B cell (primary cell): Measurements from ENCODE around the gene NPW. TPM values are rescaled to one million over a fixed set of nuclear protein-coding genes. Genes with fewer than 3 reads are reported as not detected.

Experiments used
- ATAC-seq: fragments of 200-7000 bp; cut with Tn5 transposase; one replicate; pipeline ENCODE4 v1.10.0; 2021; ENCODE audit warnings: low read depth, mild to moderate bottlenecking, moderate number of reproducible peaks, moderate library complexity
- CTCF ChIA-PET: fragments of 350-600 bp; sonication (Branson Sonifier 250); formaldehyde crosslinking; loops from one replicate; lab custom pipeline; 2021; ENCODE audit warnings: antibody characterized with exemption, inconsistent platforms; lab: Charles Lee
- POLR2A ChIA-PET: fragments of 350-600 bp; sonication (Branson Sonifier 250); formaldehyde crosslinking; loops from one replicate; lab custom pipeline; 2021; ENCODE audit warnings: antibody characterized with exemption; lab: Charles Lee
- DNase-seq: peaks from one replicate; pipeline ENCODE4 v3.0.0; 2013
- H2AFZ ChIP-seq: 2 replicates; pipeline ENCODE4 v1.6.1; 2012; ENCODE audit warnings: mild to moderate bottlenecking, low read depth, low read length; ENCODE audit not compliant: insufficient read depth, poor library complexity, severe bottlenecking
- H3K27ac ChIP-seq, 2 donors: 1 replicate in 1 of 2; 2 replicates in 1 of 2; pipeline ENCODE4 v1.5.1; 2012 to 2013; ENCODE audit warnings: low read length in 2 of 2, mild to moderate bottlenecking in 2 of 2, moderate library complexity in 1 of 2
- H3K27me3 ChIP-seq, 4 experiments: fragments of 200-600 bp in 1 of 4; sonication (generic) in 1 of 4; replicated peaks in 1 of 4; 1 replicate in 2 of 4; 2 replicates in 2 of 4; pipeline versions ENCODE4 v1.6.1 to v1.7.0; 2013 to 2016; ENCODE audit warnings: low read length in 3 of 4, mild to moderate bottlenecking in 2 of 4, mixed read lengths in 1 of 4, moderate library complexity in 1 of 4; ENCODE audit not compliant: insufficient read depth in 4 of 4, control insufficient read depth in 3 of 4; ENCODE audit errors: control extremely low read depth in 1 of 4
- H3K36me3 ChIP-seq, 2 experiments: replicated peaks in 1 of 2; 1 replicate in 1 of 2; 2 replicates in 1 of 2; pipeline versions ENCODE4 v1.6.1 to v1.7.1; 2013; ENCODE audit warnings: low read length in 1 of 2; ENCODE audit not compliant: insufficient read depth in 2 of 2, control insufficient read depth in 1 of 2; ENCODE audit errors: control extremely low read depth in 1 of 2, extremely low read depth in 1 of 2
- H3K4me1 ChIP-seq, 2 donors: fragments of 200-600 bp in 1 of 2; sonication (generic) in 1 of 2; 1 replicate in 1 of 2; 2 replicates in 1 of 2; pipeline versions ENCODE4 v1.5.1 to v1.6.1; 2013 to 2017; ENCODE audit warnings: low read length in 2 of 2; ENCODE audit not compliant: control insufficient read depth in 2 of 2, insufficient read depth in 2 of 2
- H3K4me2 ChIP-seq: replicated peaks from 2 replicates; pipeline ENCODE3; 2012; ENCODE audit warnings: mild to moderate bottlenecking, low read depth, low read length; ENCODE audit not compliant: poor library complexity, severe bottlenecking
- H3K4me3 ChIP-seq, 5 experiments: fragments of 200-600 bp in 1 of 5; sonication (generic) in 1 of 5; 1 replicate in 3 of 5; 2 replicates in 2 of 5; pipeline versions ENCODE4 v1.5.1 to v1.7.0; 2011 to 2016; ENCODE audit warnings: low read length in 4 of 5, mild to moderate bottlenecking in 4 of 5, low read depth in 2 of 5, control low read depth in 1 of 5, moderate library complexity in 1 of 5; ENCODE audit not compliant: insufficient read depth in 1 of 5; ENCODE audit errors: control extremely low read depth in 1 of 5, extremely low read depth in 1 of 5
- H3K79me2 ChIP-seq: fragments of 200-600 bp; sonication (generic); one replicate; pipeline ENCODE4 v1.6.0; 2016; ENCODE audit warnings: low read length; ENCODE audit not compliant: control insufficient read depth, insufficient read depth
- H3K9ac ChIP-seq: fragments of 200-600 bp; sonication (generic); 2 replicates; pipeline ENCODE4 v1.6.1; 2017; ENCODE audit warnings: mild to moderate bottlenecking, low read length, moderate library complexity
- H3K9me3 ChIP-seq, 3 donors: one replicate each; pipeline versions ENCODE4 v1.6.1 to v1.7.1; 2013; ENCODE audit warnings: low read length in 2 of 3; ENCODE audit not compliant: control insufficient read depth in 2 of 3, insufficient read depth in 1 of 3; ENCODE audit errors: control extremely low read depth in 1 of 3
- H4K20me1 ChIP-seq: 2 replicates; pipeline ENCODE4 v1.6.0; 2012; ENCODE audit warnings: mild to moderate bottlenecking, low read length; ENCODE audit not compliant: insufficient read depth, control insufficient read depth, poor library complexity, severe bottlenecking
- H3K27ac Mint-ChIP-seq: one replicate; pipeline ENCODE4 v1.8.0; 2021; ENCODE audit warnings: mixed read lengths
- H3K27me3 Mint-ChIP-seq: one replicate; pipeline ENCODE4 v1.8.0; 2021; ENCODE audit warnings: mixed read lengths
- H3K4me1 Mint-ChIP-seq: one replicate; pipeline ENCODE4 v1.8.0; 2021; ENCODE audit warnings: mixed read lengths
- H3K4me3 Mint-ChIP-seq: one replicate; pipeline ENCODE4 v1.8.0; 2021; ENCODE audit warnings: mixed read lengths
- H3K9me3 Mint-ChIP-seq: one replicate; pipeline ENCODE4 v1.8.0; 2022; ENCODE audit warnings: mixed read lengths; ENCODE audit not compliant: insufficient read depth
- EZH2 ChIP-seq: IDR thresholded peaks from 2 replicates; pipeline ENCODE4 v1.6.1; 2012; ENCODE audit warnings: borderline replicate concordance, low read depth, mild to moderate bottlenecking, moderate library complexity, low read length; ENCODE audit not compliant: insufficient read depth, poor library complexity, severe bottlenecking
- WGBS: methylation state at CpG from one replicate; pipeline ENCODE4 v1.1.5; 2013; ENCODE audit warnings: missing lambda C conversion rate; ENCODE audit not compliant: insufficient coverage; 5-methylcytosine and 5-hydroxymethylcytosine counted together
- intact Hi-C: fragments of 100-400 bp; cut with micrococcal nuclease; formaldehyde crosslinking; loops from one replicate; pipeline ENCODE4 v1.10.0; 2022
- polyA plus RNA-seq: library from polyadenylated mRNA; depleted of rRNA; stranded (reverse); fragments of >200 nt; gene quantifications from 2 replicates; pipeline ENCODE4 v1.2.3, GENCODE V29; 2012
- small RNA-seq: library from RNA; depleted of rRNA; stranded (forward); fragments of <200 nt; gene quantifications from one replicate; pipeline ENCODE3, GENCODE V24; 2012; ENCODE audit warnings: low replicate concordance, low read depth; ENCODE audit not compliant: insufficient read length
- total RNA-seq, 2 donors: library from RNA; stranded (reverse); fragments of 120-200 nt in 1 of 2; gene quantifications; 1 replicate in 1 of 2; 2 replicates in 1 of 2; pipeline versions ENCODE4 v1.2.3 to v1.2.4, GENCODE V29; 2013 to 2022
- TF ChIP-seq, protein P1 (sequence below): fragments of 200-600 bp; IDR thresholded peaks from one replicate; pipeline ENCODE4 v1.8.0; 2022; ENCODE audit warnings: antibody characterized with exemption, mild to moderate bottlenecking

The NPW gene
- total and polyA plus RNA-seq, 2 donors (not counting 1 experiment from before 2014, with no cell fraction given), result 0.13 to 1.7 TPM

DNA sequence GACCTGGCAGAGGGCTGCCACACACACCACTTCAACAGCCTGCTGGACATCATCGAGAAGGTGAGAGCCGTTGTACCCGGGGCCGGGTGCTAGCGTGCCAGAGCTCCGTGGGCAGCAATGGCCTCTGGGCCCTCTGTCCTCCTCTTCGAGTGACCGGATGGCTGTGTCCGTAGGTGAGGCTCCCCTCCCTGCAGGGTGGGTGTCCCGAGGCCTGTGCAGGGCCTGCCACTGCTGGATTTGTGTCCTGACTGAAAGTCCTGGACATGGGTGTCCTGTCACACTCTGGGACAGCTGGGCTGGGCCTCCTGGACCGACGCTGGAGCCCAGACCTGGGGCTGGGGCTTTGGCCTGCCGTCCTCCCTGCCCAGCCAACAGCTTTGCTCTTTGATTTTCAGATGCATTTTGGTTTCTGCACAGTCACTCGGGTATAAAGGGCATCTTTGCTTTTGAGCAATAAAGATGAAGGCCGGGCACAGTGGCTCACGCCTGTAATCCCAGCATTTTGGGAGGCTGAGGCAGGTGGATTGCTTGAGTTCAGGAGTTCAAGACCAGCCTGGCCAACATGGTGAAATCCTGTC is 44.9 kb downstream of the NPW start:
- H2AFZ ChIP-seq, result no peak overlapping the region
- ATAC-seq (no peak), DNase-seq (no peak)
- H3K4me2 ChIP-seq, result no peak overlapping the region
- WGBS, result over 99% methylated on average over 16 of the region's 16 CpGs
- H3K4me1 ChIP-seq, result no peaks in the 10 kb centered on the region
- H3K4me3 ChIP-seq, result no peak overlapping the region
- peaks cover 0 to 46% of the 10 kb centered on the region in 2 experiments for H3K36me3 ChIP-seq
- H3K4me1 Mint-ChIP-seq, result no peaks in the 10 kb centered on the region
- H4K20me1 ChIP-seq, result no peaks in the 10 kb centered on the region
- H3K79me2 ChIP-seq, result no peaks in the 10 kb centered on the region
- no peaks in the 10 kb centered on the region for H3K9me3 Mint-ChIP-seq
- no peak overlapping the region for H3K9ac ChIP-seq
- CTCF ChIA-PET, result interaction anchor here (0.6 kb wide), 1 partner anchor 40 kb away, joined by 3 read pairs; no protein-coding TSS in a partner anchor
- no peaks in the 10 kb centered on the region for H3K27me3 Mint-ChIP-seq
- no peak overlapping the region for H3K27ac Mint-ChIP-seq
- intact Hi-C loops, result no loop called here
- no peak overlapping the region for H3K27ac ChIP-seq
- TF ChIP-seq, protein P1, sequence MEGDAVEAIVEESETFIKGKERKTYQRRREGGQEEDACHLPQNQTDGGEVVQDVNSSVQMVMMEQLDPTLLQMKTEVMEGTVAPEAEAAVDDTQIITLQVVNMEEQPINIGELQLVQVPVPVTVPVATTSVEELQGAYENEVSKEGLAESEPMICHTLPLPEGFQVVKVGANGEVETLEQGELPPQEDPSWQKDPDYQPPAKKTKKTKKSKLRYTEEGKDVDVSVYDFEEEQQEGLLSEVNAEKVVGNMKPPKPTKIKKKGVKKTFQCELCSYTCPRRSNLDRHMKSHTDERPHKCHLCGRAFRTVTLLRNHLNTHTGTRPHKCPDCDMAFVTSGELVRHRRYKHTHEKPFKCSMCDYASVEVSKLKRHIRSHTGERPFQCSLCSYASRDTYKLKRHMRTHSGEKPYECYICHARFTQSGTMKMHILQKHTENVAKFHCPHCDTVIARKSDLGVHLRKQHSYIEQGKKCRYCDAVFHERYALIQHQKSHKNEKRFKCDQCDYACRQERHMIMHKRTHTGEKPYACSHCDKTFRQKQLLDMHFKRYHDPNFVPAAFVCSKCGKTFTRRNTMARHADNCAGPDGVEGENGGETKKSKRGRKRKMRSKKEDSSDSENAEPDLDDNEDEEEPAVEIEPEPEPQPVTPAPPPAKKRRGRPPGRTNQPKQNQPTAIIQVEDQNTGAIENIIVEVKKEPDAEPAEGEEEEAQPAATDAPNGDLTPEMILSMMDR, result no peak
- no peak for TF ChIP-seq EZH2
- H3K4me3 Mint-ChIP-seq, result no peak overlapping the region
- POLR2A ChIA-PET, result interaction anchor here (0.7 kb wide), 1 partner anchor 16 kb away, joined by 9 read pairs; no protein-coding TSS in a partner anchor
- H3K9me3 ChIP-seq, result peaks cover 0 to 5% (median 0%) of the 10 kb centered on the region in 3 donors
- H3K27me3 ChIP-seq, result no peaks in the 10 kb centered on the region

DNA sequence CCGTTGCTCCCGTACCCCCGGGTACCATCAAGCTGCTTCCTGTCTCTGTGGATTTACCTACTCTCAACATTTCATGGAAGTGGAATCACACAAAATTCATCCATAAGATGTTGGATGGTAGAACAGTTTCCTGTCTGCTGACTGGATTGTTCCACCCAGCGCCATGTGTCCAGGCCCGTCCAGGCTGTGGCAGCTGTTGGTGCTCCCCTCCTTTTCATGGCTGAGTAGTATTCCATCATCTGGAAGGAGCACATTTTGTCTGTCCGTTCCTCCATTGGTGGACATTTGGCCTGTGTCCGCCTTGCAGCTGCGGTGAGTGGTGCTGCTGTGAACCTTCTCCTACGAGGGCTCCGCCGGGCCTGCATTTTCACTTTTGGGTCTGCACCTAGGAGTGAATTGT is 46.6 kb downstream of the NPW start:
- H3K36me3 ChIP-seq, result peaks cover 0 to 45% of the 10 kb centered on the region in 2 experiments
- ATAC-seq (no peak), DNase-seq (no peak)
- TF ChIP-seq EZH2, result no peak
- no peak overlapping the region for H2AFZ ChIP-seq
- H4K20me1 ChIP-seq, result no peaks in the 10 kb centered on the region
- no peaks in the 10 kb centered on the region for H3K9me3 Mint-ChIP-seq
- no peak overlapping the region for H3K27ac ChIP-seq
- no peaks in the 10 kb centered on the region for H3K4me1 Mint-ChIP-seq
- H3K27ac Mint-ChIP-seq, result no peak overlapping the region
- no peaks in the 10 kb centered on the region for H3K27me3 ChIP-seq
- H3K4me2 ChIP-seq, result no peak overlapping the region
- no peak overlapping the region for H3K4me3 Mint-ChIP-seq
- no peak overlapping the region for H3K4me3 ChIP-seq
- no peaks in the 10 kb centered on the region for H3K27me3 Mint-ChIP-seq
- intact Hi-C loops, result no loop called here
- H3K79me2 ChIP-seq, result no peaks in the 10 kb centered on the region
- H3K9ac ChIP-seq, result no peak overlapping the region
- CTCF ChIA-PET, result no interaction called here
- 96% methylated on average over 11 of the region's 11 CpGs for whole genome bisulfite sequencing
- no peaks in the 10 kb centered on the region for H3K4me1 ChIP-seq
- peaks cover 0 to 5% (median 0%) of the 10 kb centered on the region in 3 donors for H3K9me3 ChIP-seq
- POLR2A ChIA-PET, result no interaction called here

Small RNA genes within 50 kb of the gene (small RNA-seq; reads per million reads assigned to genes)
- gene AC005363.2, result not detected
- gene RN7SL219P, result not detected

Other genes starting within 250 kb of the NPW start
Only the 30 nearest of the 34 such genes appear.
- gene SPSB3, start 237.2 kb upstream of the NPW start, total RNA-seq, result 91.2 and 95.5 TPM in 2 replicates
- 255 and 264 TPM in 2 replicates for gene SPSB3, start 237.2 kb upstream of the NPW start, polyA plus RNA-seq
- gene NUBP2, start 236.8 kb upstream of the NPW start, total RNA-seq, result 50.2 and 52.6 TPM in 2 replicates
- 49.3 and 71.7 TPM in 2 replicates for gene NUBP2, start 236.8 kb upstream of the NPW start, polyA plus RNA-seq
- gene IGFALS, start 226.1 kb upstream of the NPW start, total RNA-seq, result 0.22 TPM in 1 of 2 replicates, not detected in the other
- 0.49 and 0.63 TPM in 2 replicates for gene IGFALS, start 226.1 kb upstream of the NPW start, polyA plus RNA-seq
- gene HAGH, start 193.0 kb upstream of the NPW start, total RNA-seq, result 49.7 and 50.6 TPM in 2 replicates
- 48.9 and 74.2 TPM in 2 replicates for gene HAGH, start 193.0 kb upstream of the NPW start, polyA plus RNA-seq
- gene FAHD1, start 192.6 kb upstream of the NPW start, total RNA-seq, result 11.0 and 13.3 TPM in 2 replicates
- 7.2 and 14.5 TPM in 2 replicates for gene FAHD1, start 192.6 kb upstream of the NPW start, polyA plus RNA-seq
- not detected in 2 replicates for gene MEIOB, start 147.6 kb upstream of the NPW start, total RNA-seq
- gene MEIOB, start 147.6 kb upstream of the NPW start, polyA plus RNA-seq, result not detected in 2 replicates
- not detected in 2 replicates for gene HS3ST6, start 101.4 kb upstream of the NPW start, total RNA-seq
- gene HS3ST6, start 101.4 kb upstream of the NPW start, polyA plus RNA-seq, result not detected in 2 replicates
- 15.2 and 17.5 TPM in 2 replicates for gene MSRB1, start 76.6 kb upstream of the NPW start, total RNA-seq
- gene MSRB1, start 76.6 kb upstream of the NPW start, polyA plus RNA-seq, result 4.4 and 8.5 TPM in 2 replicates
- not detected in 2 replicates for gene RPL3L, start 65.1 kb upstream of the NPW start, total RNA-seq
- not detected in 2 replicates for gene RPL3L, start 65.1 kb upstream of the NPW start, polyA plus RNA-seq
- gene NDUFB10, start 60.2 kb upstream of the NPW start, total RNA-seq, result 63.7 and 70.4 TPM in 2 replicates
- 76.9 and 92.6 TPM in 2 replicates for gene NDUFB10, start 60.2 kb upstream of the NPW start, polyA plus RNA-seq
- 3,155 and 3,261 TPM in 2 replicates for gene RPS2, start 55.0 kb upstream of the NPW start, total RNA-seq
- 4,202 and 6,138 TPM in 2 replicates for gene RPS2, start 55.0 kb upstream of the NPW start, polyA plus RNA-seq
- 0.36 and 0.76 TPM in 2 replicates for gene RNF151, start 52.9 kb upstream of the NPW start, total RNA-seq
- 0.13 and 0.27 TPM in 2 replicates for gene RNF151, start 52.9 kb upstream of the NPW start, polyA plus RNA-seq
- 31.9 and 32.2 TPM in 2 replicates for gene TBL3, start 47.7 kb upstream of the NPW start, total RNA-seq
- 41.2 and 52.2 TPM in 2 replicates for gene TBL3, start 47.7 kb upstream of the NPW start, polyA plus RNA-seq
- gene NOXO1, start 38.3 kb upstream of the NPW start, total RNA-seq, result 0.49 and 0.74 TPM in 2 replicates
- 0.30 and 1.0 TPM in 2 replicates for gene NOXO1, start 38.3 kb upstream of the NPW start, polyA plus RNA-seq
- gene GFER, start 35.6 kb upstream of the NPW start, total RNA-seq, result 28.2 and 30.4 TPM in 2 replicates
- 15.6 and 16.1 TPM in 2 replicates for gene GFER, start 35.6 kb upstream of the NPW start, polyA plus RNA-seq
- 19.8 and 20.8 TPM in 2 replicates for gene SYNGR3, start 29.8 kb upstream of the NPW start, total RNA-seq
- gene SYNGR3, start 29.8 kb upstream of the NPW start, polyA plus RNA-seq, result 19.5 and 28.7 TPM in 2 replicates
- gene ZNF598, start 10.0 kb upstream of the NPW start, total RNA-seq, result 49.5 and 50.3 TPM in 2 replicates
- 61.1 and 61.5 TPM in 2 replicates for gene ZNF598, start 10.0 kb upstream of the NPW start, polyA plus RNA-seq
- gene NHERF2, start 7.1 kb downstream of the NPW start, total RNA-seq, result 1.9 and 2.2 TPM in 2 replicates
- gene NHERF2, start 7.1 kb downstream of the NPW start, polyA plus RNA-seq, result 1.5 and 1.8 TPM in 2 replicates
- gene NTHL1, start 28.0 kb downstream of the NPW start, total RNA-seq, result 14.1 and 17.5 TPM in 2 replicates
- 20.1 and 27.6 TPM in 2 replicates for gene NTHL1, start 28.0 kb downstream of the NPW start, polyA plus RNA-seq
- 188 and 194 TPM in 2 replicates for gene TSC2, start 28.2 kb downstream of the NPW start, total RNA-seq
- gene TSC2, start 28.2 kb downstream of the NPW start, polyA plus RNA-seq, result 128 and 134 TPM in 2 replicates
- 103 and 116 TPM in 2 replicates for gene PKD1, start 116.1 kb downstream of the NPW start, total RNA-seq
- gene PKD1, start 116.1 kb downstream of the NPW start, polyA plus RNA-seq, result 97.6 and 100 TPM in 2 replicates
- gene RAB26, start 128.8 kb downstream of the NPW start, total RNA-seq, result 0.58 and 0.62 TPM in 2 replicates
- 0.95 and 1.2 TPM in 2 replicates for gene RAB26, start 128.8 kb downstream of the NPW start, polyA plus RNA-seq
- gene TRAF7, start 136.0 kb downstream of the NPW start, total RNA-seq, result 42.3 and 50.9 TPM in 2 replicates
- 30.4 and 46.1 TPM in 2 replicates for gene TRAF7, start 136.0 kb downstream of the NPW start, polyA plus RNA-seq
- 0.05 TPM in 1 of 2 replicates, not detected in the other for gene CASKIN1, start 176.8 kb downstream of the NPW start, total RNA-seq
- gene CASKIN1, start 176.8 kb downstream of the NPW start, polyA plus RNA-seq, result 0.01 TPM in 1 of 2 replicates, not detected in the other
- gene MLST8, start 185.7 kb downstream of the NPW start, total RNA-seq, result 36.1 and 39.0 TPM in 2 replicates
- gene MLST8, start 185.7 kb downstream of the NPW start, polyA plus RNA-seq, result 107 and 112 TPM in 2 replicates
- gene BRICD5, start 191.1 kb downstream of the NPW start, total RNA-seq, result 13.1 and 18.3 TPM in 2 replicates
- 11.9 and 16.8 TPM in 2 replicates for gene BRICD5, start 191.1 kb downstream of the NPW start, polyA plus RNA-seq
- 15.1 and 16.5 TPM in 2 replicates for gene PGP, start 195.1 kb downstream of the NPW start, total RNA-seq
- 13.4 and 15.4 TPM in 2 replicates for gene PGP, start 195.1 kb downstream of the NPW start, polyA plus RNA-seq
- gene E4F1, start 203.8 kb downstream of the NPW start, total RNA-seq, result 41.8 and 43.0 TPM in 2 replicates
- 70.9 and 76.2 TPM in 2 replicates for gene E4F1, start 203.8 kb downstream of the NPW start, polyA plus RNA-seq
- gene DNASE1L2, start 216.7 kb downstream of the NPW start, total RNA-seq, result 1.1 and 1.6 TPM in 2 replicates
- gene DNASE1L2, start 216.7 kb downstream of the NPW start, polyA plus RNA-seq, result 1.6 TPM in 2 replicates
- gene ECI1, start 231.8 kb downstream of the NPW start, total RNA-seq, result 38.4 and 46.4 TPM in 2 replicates
- gene ECI1, start 231.8 kb downstream of the NPW start, polyA plus RNA-seq, result 26.2 and 34.3 TPM in 2 replicates